ENCODE data around the gene TXNRD1.

- TF ChIP-seq, protein P1, sequence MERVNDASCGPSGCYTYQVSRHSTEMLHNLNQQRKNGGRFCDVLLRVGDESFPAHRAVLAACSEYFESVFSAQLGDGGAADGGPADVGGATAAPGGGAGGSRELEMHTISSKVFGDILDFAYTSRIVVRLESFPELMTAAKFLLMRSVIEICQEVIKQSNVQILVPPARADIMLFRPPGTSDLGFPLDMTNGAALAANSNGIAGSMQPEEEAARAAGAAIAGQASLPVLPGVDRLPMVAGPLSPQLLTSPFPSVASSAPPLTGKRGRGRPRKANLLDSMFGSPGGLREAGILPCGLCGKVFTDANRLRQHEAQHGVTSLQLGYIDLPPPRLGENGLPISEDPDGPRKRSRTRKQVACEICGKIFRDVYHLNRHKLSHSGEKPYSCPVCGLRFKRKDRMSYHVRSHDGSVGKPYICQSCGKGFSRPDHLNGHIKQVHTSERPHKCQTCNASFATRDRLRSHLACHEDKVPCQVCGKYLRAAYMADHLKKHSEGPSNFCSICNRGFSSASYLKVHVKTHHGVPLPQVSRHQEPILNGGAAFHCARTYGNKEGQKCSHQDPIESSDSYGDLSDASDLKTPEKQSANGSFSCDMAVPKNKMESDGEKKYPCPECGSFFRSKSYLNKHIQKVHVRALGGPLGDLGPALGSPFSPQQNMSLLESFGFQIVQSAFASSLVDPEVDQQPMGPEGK (CRISPR knock-in tag; IDR thresholded peaks at IDR 0.05; ENCODE audit: borderline replicate concordance), result no peak
- TF ChIP-seq ZFP30 (CRISPR knock-in tag; IDR thresholded peaks at IDR 0.05) (no peak), RARB (CRISPR knock-in tag; IDR thresholded peaks at IDR 0.05) (no peak), GLIS3 (CRISPR knock-in tag; IDR thresholded peaks at IDR 0.05) (no peak), TCF4 (CRISPR knock-in tag; IDR thresholded peaks at IDR 0.05; ENCODE audit: borderline replicate concordance) (no peak), ZC3H10 (CRISPR knock-in tag; IDR thresholded peaks at IDR 0.05) (no peak), ZNF8 (CRISPR knock-in tag; IDR thresholded peaks at IDR 0.05) (no peak)
- TF ChIP-seq, protein P2, sequence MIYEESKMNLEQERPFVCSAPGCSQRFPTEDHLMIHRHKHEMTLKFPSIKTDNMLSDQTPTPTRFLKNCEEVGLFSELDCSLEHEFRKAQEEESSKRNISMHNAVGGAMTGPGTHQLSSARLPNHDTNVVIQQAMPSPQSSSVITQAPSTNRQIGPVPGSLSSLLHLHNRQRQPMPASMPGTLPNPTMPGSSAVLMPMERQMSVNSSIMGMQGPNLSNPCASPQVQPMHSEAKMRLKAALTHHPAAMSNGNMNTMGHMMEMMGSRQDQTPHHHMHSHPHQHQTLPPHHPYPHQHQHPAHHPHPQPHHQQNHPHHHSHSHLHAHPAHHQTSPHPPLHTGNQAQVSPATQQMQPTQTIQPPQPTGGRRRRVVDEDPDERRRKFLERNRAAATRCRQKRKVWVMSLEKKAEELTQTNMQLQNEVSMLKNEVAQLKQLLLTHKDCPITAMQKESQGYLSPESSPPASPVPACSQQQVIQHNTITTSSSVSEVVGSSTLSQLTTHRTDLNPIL (CRISPR knock-in tag; IDR thresholded peaks at IDR 0.05; ENCODE audit: low read depth), result no peak
- TF ChIP-seq, protein P3, sequence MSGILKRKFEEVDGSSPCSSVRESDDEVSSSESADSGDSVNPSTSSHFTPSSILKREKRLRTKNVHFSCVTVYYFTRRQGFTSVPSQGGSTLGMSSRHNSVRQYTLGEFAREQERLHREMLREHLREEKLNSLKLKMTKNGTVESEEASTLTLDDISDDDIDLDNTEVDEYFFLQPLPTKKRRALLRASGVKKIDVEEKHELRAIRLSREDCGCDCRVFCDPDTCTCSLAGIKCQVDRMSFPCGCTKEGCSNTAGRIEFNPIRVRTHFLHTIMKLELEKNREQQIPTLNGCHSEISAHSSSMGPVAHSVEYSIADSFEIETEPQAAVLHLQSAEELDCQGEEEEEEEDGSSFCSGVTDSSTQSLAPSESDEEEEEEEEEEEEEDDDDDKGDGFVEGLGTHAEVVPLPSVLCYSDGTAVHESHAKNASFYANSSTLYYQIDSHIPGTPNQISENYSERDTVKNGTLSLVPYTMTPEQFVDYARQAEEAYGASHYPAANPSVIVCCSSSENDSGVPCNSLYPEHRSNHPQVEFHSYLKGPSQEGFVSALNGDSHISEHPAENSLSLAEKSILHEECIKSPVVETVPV (CRISPR knock-in tag; IDR thresholded peaks at IDR 0.05), result no peak
These were observed 129.1 kb downstream of the TXNRD1 start for GRCh38 chr12:104344682-104345081.

Data from SK-N-SH treated with all-trans-retinoic acid at 6 μM for 48 hours (cell line).